ENCODE measurements around the gene ZNRF1. TPM values are rescaled to one million over a fixed set of nuclear protein-coding genes. Genes with fewer than 3 reads are reported as not detected.
"Not testable (repeated sequence)": the region's sequence is repeated elsewhere in the genome, so short reads cannot be mapped to it uniquely, and the experiment has no call there.

ZNRF1 gene
- total and polyA plus RNA-seq, 9 donors: 15.2 to 47.0 (median 45.2) TPM

DNA sequence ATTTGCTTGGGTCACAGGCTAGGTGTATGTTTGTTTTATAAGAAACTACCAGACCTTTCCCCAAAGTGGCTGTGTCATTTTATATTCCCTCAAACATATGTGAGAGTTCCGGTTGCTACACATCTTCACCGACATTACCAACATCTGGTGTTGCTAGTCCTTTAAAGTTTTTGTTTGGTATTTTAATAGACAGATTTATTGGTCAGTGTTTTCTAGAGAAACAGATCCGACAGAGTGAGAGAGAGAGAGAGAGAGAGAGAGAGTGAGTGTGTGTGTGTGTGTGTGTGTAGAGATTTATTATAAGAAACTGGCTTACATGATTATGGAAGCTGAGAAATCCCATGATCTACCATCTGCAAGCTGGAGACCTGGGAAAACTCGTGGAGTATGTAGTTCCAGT is 86.7 kb downstream of the ZNRF1 start:
- WGBS (ENCODE audit: insufficient coverage): 25% methylated on average over 1 of the region's 4 CpGs
- Histone ChIP-seq H3K27ac (ENCODE audit: low read length) (no peak overlapping the region), H3K4me1 (ENCODE audit: control insufficient read depth, insufficient read depth, low read length) (peaks cover 32% of the 10 kb centered on the region), H3K9me3 (replicated peaks; ENCODE audit: control insufficient read depth, low read depth, low read length) (no peaks in the 10 kb centered on the region), H3K36me3 (ENCODE audit: control insufficient read depth, insufficient read depth, low read length) (peaks cover 5% of the 10 kb centered on the region), H3K4me3 (ENCODE audit: low read length) (no peak overlapping the region), H3K27me3 (ENCODE audit: control insufficient read depth, insufficient read depth, low read length) (no peaks in the 10 kb centered on the region)
- DNase-seq: no peak

DNA sequence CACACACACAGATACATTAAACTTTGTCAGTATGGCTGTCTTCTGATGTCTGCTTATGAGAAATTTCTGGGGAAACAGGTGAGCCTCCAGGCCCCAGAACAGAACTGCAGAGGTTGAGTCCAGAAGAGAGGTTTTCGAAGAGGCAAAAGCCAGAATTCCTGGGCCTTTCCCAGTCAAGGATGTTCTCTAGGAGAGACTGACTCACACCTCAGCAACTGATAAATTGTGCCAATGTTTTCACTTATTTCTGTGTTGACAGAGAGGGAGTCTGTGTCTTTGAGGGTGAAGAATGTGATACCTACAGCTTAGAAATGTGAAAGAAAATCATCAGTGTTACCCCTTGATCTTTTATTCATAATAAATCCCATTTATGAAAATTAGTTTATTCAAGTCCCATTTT is 87.5 kb downstream of the ZNRF1 start:
- H3K9me3 ChIP-seq (replicated peaks; ENCODE audit: control insufficient read depth, low read depth, low read length): no peaks in the 10 kb centered on the region
- peaks cover 32% of the 10 kb centered on the region for H3K4me1 ChIP-seq (ENCODE audit: control insufficient read depth, insufficient read depth, low read length)
- DNase-seq: no peak
- H3K27me3 ChIP-seq (ENCODE audit: control insufficient read depth, insufficient read depth, low read length): no peaks in the 10 kb centered on the region
- no peak overlapping the region for H3K4me3 ChIP-seq (ENCODE audit: low read length)
- no peak overlapping the region for H3K27ac ChIP-seq (ENCODE audit: low read length)
- no CpG with 5 or more reads among the region's 1 CpG for WGBS (ENCODE audit: insufficient coverage)
- H3K36me3 ChIP-seq (ENCODE audit: control insufficient read depth, insufficient read depth, low read length): peaks cover 5% of the 10 kb centered on the region

DNA sequence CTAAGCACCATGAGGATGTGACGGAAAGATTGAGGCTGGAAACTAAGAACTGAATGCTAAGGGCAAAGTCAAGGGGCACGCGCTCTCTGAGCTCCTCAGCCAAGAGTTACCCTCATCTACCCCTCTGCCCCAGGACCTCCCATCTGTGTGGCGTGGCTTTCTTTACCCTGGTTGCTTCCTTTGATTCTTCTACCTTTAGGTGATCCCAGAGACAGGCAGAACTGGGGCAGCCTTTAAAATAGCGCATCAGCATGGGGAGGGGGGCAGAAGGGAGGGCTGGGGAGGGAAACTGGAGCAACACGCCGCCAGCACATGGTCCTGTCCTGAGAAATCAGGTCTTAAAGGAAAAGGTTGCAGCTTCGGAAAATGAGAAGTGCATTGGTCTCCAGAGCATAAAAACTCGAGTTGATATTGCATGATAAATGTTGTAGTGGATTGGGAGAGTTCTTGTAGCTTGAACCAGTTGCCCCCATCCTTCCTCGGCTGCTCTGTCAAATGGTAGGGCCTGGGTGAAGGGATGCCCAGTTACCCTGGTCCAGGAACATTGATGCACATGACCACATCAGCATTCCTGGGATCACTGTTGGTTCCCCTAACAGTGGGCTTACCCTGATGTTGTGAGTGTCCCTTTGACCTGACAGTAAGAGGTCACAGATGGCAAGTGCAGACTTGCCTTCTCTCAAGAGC is 88.0 kb downstream of the ZNRF1 start:
- no peak overlapping the region for H3K4me3 ChIP-seq (ENCODE audit: low read length)
- peaks cover 30% of the 10 kb centered on the region for H3K4me1 ChIP-seq (ENCODE audit: control insufficient read depth, insufficient read depth, low read length)
- H3K36me3 ChIP-seq (ENCODE audit: control insufficient read depth, insufficient read depth, low read length): peaks cover 5% of the 10 kb centered on the region
- DNase-seq: no peak
- no peaks in the 10 kb centered on the region for H3K27me3 ChIP-seq (ENCODE audit: control insufficient read depth, insufficient read depth, low read length)
- no peaks in the 10 kb centered on the region for H3K9me3 ChIP-seq (replicated peaks; ENCODE audit: control insufficient read depth, low read depth, low read length)
- H3K27ac ChIP-seq (ENCODE audit: low read length): peak overlapping the region; percentile 45
- WGBS (ENCODE audit: insufficient coverage): 53% methylated on average over 8 of the region's 10 CpGs

DNA sequence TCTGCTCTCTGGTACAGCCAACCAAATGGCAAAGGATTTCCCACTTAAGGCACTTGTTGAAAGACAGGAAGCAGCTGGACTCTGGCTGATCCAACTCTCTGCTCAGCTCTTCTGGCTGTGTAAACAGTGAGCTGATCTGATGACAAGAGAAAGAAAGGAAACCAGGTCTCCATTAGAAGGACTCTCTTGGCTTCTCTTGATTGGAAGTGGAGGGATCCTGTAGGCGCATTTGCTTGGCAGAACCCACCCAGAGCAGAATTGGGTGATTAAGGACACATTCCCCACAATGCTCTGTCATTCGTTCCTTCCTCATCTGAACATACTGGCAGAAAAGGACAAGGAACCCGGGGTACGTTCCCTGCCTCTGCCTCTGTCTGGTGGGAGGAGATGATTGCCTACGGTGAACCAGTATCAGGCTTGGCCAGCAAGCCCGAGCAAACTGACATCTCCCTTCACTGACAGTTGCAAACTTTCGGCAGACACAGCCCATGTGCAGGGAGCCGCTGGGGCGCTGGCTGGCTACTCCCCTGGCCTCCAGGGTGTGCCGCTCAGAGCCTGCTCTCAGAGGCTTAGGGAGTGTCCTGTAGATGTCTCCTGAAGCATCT is 88.7 kb downstream of the ZNRF1 start:
- peak overlapping the region; percentile 84 for H3K27ac ChIP-seq (ENCODE audit: low read length)
- H3K9me3 ChIP-seq (replicated peaks; ENCODE audit: control insufficient read depth, low read depth, low read length): no peaks in the 10 kb centered on the region
- H3K4me1 ChIP-seq (ENCODE audit: control insufficient read depth, insufficient read depth, low read length): peaks cover 30% of the 10 kb centered on the region
- H3K27me3 ChIP-seq (ENCODE audit: control insufficient read depth, insufficient read depth, low read length): no peaks in the 10 kb centered on the region
- peak; percentile 91 for DNase-seq
- H3K4me3 ChIP-seq (ENCODE audit: low read length): no peak overlapping the region
- 12% methylated on average over 4 of the region's 10 CpGs for WGBS (ENCODE audit: insufficient coverage)
- peaks cover 5% of the 10 kb centered on the region for H3K36me3 ChIP-seq (ENCODE audit: control insufficient read depth, insufficient read depth, low read length)

DNA sequence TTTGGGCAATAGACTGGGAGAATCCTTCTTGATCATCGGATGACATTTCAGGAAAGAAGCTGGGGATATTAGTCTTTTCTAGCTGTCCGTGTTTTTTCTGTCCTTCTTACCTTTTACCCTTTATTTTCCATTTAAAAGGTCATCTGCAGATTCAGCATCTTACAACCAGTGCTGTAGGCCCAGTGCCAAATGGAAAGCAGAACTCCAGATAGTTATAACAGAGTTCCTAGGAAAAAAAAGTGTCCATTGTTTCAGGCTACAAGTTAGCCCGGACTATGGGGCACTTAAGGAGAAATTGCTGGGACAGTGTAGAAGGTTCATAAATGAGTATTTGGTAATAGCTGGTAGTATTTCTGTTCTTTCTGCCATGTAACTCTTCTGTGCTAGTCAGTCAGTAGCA is 89.4 kb downstream of the ZNRF1 start:
- Histone ChIP-seq H3K4me1 (ENCODE audit: control insufficient read depth, insufficient read depth, low read length) (peaks cover 34% of the 10 kb centered on the region), H3K9me3 (replicated peaks; ENCODE audit: control insufficient read depth, low read depth, low read length) (no peaks in the 10 kb centered on the region), H3K27ac (ENCODE audit: low read length) (peak overlapping the region; percentile 84), H3K36me3 (ENCODE audit: control insufficient read depth, insufficient read depth, low read length) (peaks cover 5% of the 10 kb centered on the region), H3K4me3 (ENCODE audit: low read length) (no peak overlapping the region), H3K27me3 (ENCODE audit: control insufficient read depth, insufficient read depth, low read length) (no peaks in the 10 kb centered on the region)
- WGBS (ENCODE audit: insufficient coverage): no CpG with 5 or more reads among the region's 3 CpGs
- DNase-seq: peak; percentile 76

DNA sequence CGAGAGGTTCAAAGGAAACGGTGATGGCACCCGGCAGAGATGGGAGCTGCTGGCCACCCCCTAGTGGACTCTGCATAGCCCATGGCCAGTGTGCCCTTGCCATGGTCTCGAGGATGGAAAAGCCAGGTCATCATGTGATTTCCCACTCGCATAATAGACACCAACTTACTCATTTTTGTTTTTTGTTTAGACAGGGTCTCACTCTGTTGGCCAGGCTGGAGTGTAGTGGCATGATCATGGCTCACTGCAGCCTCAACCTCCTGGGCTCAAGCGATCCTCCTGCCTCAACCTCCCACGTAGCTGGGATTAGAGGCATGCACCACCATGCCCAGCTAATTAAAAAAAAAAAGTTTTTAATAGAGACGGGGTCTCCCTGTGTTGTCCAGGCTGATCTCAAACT is 90.1 kb downstream of the ZNRF1 start:
- peaks cover 34% of the 10 kb centered on the region for H3K4me1 ChIP-seq (ENCODE audit: control insufficient read depth, insufficient read depth, low read length)
- H3K9me3 ChIP-seq (replicated peaks; ENCODE audit: control insufficient read depth, low read depth, low read length): no peaks in the 10 kb centered on the region
- no peaks in the 10 kb centered on the region for H3K27me3 ChIP-seq (ENCODE audit: control insufficient read depth, insufficient read depth, low read length)
- no peak for DNase-seq
- peaks cover 6% of the 10 kb centered on the region for H3K36me3 ChIP-seq (ENCODE audit: control insufficient read depth, insufficient read depth, low read length)
- H3K4me3 ChIP-seq (ENCODE audit: low read length): no peak overlapping the region
- WGBS (ENCODE audit: insufficient coverage): 95% methylated on average over 4 of the region's 8 CpGs
- H3K27ac ChIP-seq (ENCODE audit: low read length): no peak overlapping the region

DNA sequence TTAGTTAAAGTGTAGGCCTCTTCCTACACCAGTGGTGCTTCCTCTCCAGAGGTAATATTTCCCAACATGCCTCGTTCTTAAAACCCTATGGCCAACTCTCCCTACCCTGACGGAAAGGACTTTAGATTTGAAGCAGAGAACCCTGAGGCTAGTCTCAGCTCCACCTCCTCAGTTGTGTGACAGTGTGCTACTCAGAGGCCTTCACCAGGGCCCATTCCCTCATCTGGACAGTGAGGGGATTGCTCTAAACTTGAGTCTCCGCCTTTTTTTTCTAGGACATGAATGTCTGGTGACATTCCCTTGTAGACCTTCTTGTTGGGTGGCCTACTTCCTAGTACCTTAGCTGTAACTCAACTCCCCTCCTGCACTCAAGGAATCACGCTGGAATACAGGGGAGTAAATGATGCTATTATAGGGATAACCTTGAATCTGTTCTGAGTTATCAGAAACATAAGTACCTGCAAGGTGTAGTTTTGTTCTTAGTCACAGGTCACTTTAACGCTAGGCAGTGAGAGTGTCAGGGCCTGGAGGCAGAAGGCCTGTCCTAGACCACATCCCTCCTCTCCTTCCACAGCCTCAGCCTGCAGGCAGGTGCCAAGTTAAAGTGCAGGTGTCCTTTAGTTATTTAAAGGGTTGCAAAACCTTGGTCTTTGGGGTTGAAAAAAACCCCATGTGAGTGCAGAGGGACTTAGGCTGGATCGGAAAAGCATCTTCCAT is 90.8 kb downstream of the ZNRF1 start:
- H3K4me1 ChIP-seq (ENCODE audit: control insufficient read depth, insufficient read depth, low read length): peaks cover 33% of the 10 kb centered on the region
- H3K27ac ChIP-seq (ENCODE audit: low read length): no peak overlapping the region
- no CpG with 5 or more reads among the region's 6 CpGs for WGBS (ENCODE audit: insufficient coverage)

DNA sequence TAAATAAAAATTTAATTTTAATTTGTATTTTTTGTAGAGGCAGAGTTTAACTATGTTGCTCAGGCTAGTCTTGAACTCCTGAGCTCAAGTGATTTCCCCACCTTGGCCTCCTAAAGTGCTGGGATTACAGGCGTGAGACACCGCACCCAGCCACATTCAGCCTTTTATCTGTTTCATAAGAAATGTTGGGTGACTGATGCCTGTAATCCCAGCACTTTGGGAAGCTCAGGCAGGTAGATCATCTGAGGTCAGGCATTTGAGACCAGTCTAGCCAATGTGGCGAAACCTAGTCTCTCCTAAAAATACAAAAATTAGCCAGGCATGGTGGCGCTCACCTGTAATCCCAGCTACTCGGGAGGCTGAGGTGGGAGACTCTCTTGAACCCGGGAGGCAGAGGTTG is 92.1 kb downstream of the ZNRF1 start:
- H3K4me3 ChIP-seq (ENCODE audit: low read length); H3K27me3 ChIP-seq (ENCODE audit: control insufficient read depth, insufficient read depth, low read length); H3K27ac ChIP-seq (ENCODE audit: low read length); DNase-seq; H3K9me3 ChIP-seq (replicated peaks; ENCODE audit: control insufficient read depth, low read depth, low read length): not testable (repeated sequence)
- H3K4me1 ChIP-seq (ENCODE audit: control insufficient read depth, insufficient read depth, low read length): peaks cover 33% of the 10 kb centered on the region
- 40% methylated on average over 1 of the region's 6 CpGs for WGBS (ENCODE audit: insufficient coverage)
- H3K36me3 ChIP-seq (ENCODE audit: control insufficient read depth, insufficient read depth, low read length): peaks cover 21% of the 10 kb centered on the region

More for the DNA sequence above, 90.8 kb downstream of the ZNRF1 start:
- no peak for DNase-seq
- Histone ChIP-seq H3K36me3 (ENCODE audit: control insufficient read depth, insufficient read depth, low read length) (peaks cover 10% of the 10 kb centered on the region), H3K27me3 (ENCODE audit: control insufficient read depth, insufficient read depth, low read length) (no peaks in the 10 kb centered on the region), H3K9me3 (replicated peaks; ENCODE audit: control insufficient read depth, low read depth, low read length) (no peaks in the 10 kb centered on the region), H3K4me3 (ENCODE audit: low read length) (no peak overlapping the region)

DNA sequence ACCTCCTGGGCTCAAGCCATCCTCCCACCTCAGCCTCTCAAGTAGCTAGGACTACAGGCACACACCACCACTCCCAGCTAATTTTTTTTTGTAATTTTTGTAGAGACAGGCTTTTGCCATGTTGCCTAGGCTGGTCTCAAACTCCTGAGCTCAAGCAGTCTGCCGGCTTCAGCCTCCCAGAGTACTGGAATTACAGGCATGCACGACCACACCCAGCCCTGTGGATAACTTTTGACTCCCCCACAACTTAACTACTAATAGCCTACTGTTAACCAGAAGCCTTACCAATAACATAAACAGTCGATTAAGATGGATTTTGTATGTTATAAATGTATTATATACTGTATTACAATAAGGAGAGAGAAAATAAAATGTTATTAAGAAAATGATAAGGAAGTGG is 92.8 kb downstream of the ZNRF1 start:
- H3K27me3 ChIP-seq (ENCODE audit: control insufficient read depth, insufficient read depth, low read length); DNase-seq; H3K4me3 ChIP-seq (ENCODE audit: low read length); H3K9me3 ChIP-seq (replicated peaks; ENCODE audit: control insufficient read depth, low read depth, low read length); H3K27ac ChIP-seq (ENCODE audit: low read length): not testable (repeated sequence)
- H3K36me3 ChIP-seq (ENCODE audit: control insufficient read depth, insufficient read depth, low read length): peaks cover 20% of the 10 kb centered on the region
- WGBS (ENCODE audit: insufficient coverage): no CpG with 5 or more reads among the region's 3 CpGs
- H3K4me1 ChIP-seq (ENCODE audit: control insufficient read depth, insufficient read depth, low read length): peaks cover 27% of the 10 kb centered on the region

DNA sequence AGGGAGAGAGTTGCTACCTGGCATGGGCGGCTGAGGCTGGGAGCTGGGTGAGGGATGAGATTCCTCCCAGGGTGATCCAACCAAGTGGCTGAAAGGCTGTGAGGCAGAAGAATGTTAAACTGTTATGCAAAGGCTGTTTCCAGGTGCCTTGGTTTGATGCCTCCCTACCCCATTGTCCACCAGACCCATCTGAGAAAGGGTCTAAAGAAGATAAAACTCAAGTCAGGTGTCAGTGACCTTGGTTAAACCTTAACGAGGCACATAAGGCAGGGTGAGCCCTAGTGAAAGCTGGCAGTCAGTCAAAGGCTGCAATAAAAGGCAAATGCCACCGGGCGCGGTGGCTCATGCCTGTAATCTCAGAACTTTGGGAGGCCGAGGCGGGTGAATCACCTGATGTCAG is 94.0 kb downstream of the ZNRF1 start:
- peaks cover 20% of the 10 kb centered on the region for H3K36me3 ChIP-seq (ENCODE audit: control insufficient read depth, insufficient read depth, low read length)
- H3K4me3 ChIP-seq (ENCODE audit: low read length): no peak overlapping the region
- no peaks in the 10 kb centered on the region for H3K27me3 ChIP-seq (ENCODE audit: control insufficient read depth, insufficient read depth, low read length)
- H3K4me1 ChIP-seq (ENCODE audit: control insufficient read depth, insufficient read depth, low read length): peaks cover 18% of the 10 kb centered on the region
- no peak for DNase-seq
- H3K27ac ChIP-seq (ENCODE audit: low read length): no peak overlapping the region
- 74% methylated on average over 4 of the region's 7 CpGs for WGBS (ENCODE audit: insufficient coverage)
- H3K9me3 ChIP-seq (replicated peaks; ENCODE audit: control insufficient read depth, low read depth, low read length): no peaks in the 10 kb centered on the region

Measured in muscle of leg (tissue), 11 donors.